Measurements from ENCODE around the gene CAV1. TPM values are rescaled to one million over a fixed set of nuclear protein-coding genes. Genes with fewer than 3 reads are reported as not detected.

Gene CAV1
- polyA plus RNA-seq, 4 donors = 3.1 to 57.3 (median 25.6) TPM

GRCh38 chr7:116542618-116543017 is 17.8 kb downstream of the CAV1 start:
- no peak for FAIRE-seq
- H3K4me3 ChIP-seq (ENCODE audit: low read depth in 1 of 3, low read length in 3 of 3) = no peak overlapping the region
- H3K4me1 ChIP-seq (ENCODE audit: control insufficient read depth in 3 of 3, insufficient read depth in 2 of 3, low read depth in 1 of 3, low read length in 2 of 3) = no peaks in the 10 kb centered on the region
- H3K9me3 ChIP-seq (ENCODE audit: control insufficient read depth in 2 of 2, insufficient read depth in 1 of 2, low read depth in 1 of 2, low read length in 1 of 2) = peaks cover 0 to 2% of the 10 kb centered on the region in 2 donors
- peak overlapping the region in 1 of 3 donors; percentile 45 for H3K27ac ChIP-seq (ENCODE audit: low read depth in 1 of 3, low read length in 2 of 3)
- H3K36me3 ChIP-seq (ENCODE audit: control insufficient read depth in 3 of 3, insufficient read depth in 2 of 3, low read depth in 1 of 3, low read length in 3 of 3) = no peaks in the 10 kb centered on the region
- no peaks in the 10 kb centered on the region for H3K27me3 ChIP-seq (ENCODE audit: control insufficient read depth in 3 of 3, insufficient read depth in 3 of 3, low read length in 3 of 3)
- 79 to 97% (median 85%) methylated on average over 2 of the region's 2 CpGs for WGBS, 3 donors
- DNase-seq = no peak

- no peak overlapping the region for H3K4me3 ChIP-seq (ENCODE audit: low read depth in 1 of 3, low read length in 3 of 3)
- 64 to 72% (median 64%) methylated on average over 2 of the region's 2 CpGs for WGBS, 3 donors
- no peaks in the 10 kb centered on the region for H3K27me3 ChIP-seq (ENCODE audit: control insufficient read depth in 3 of 3, insufficient read depth in 3 of 3, low read length in 3 of 3)
- H3K36me3 ChIP-seq (ENCODE audit: control insufficient read depth in 3 of 3, insufficient read depth in 2 of 3, low read depth in 1 of 3, low read length in 3 of 3) = no peaks in the 10 kb centered on the region
- FAIRE-seq = no peak
- DNase-seq = no peak
- no peak overlapping the region for H3K27ac ChIP-seq (ENCODE audit: low read depth in 1 of 3, low read length in 2 of 3)
- no peaks in the 10 kb centered on the region for H3K4me1 ChIP-seq (ENCODE audit: control insufficient read depth in 3 of 3, insufficient read depth in 2 of 3, low read depth in 1 of 3, low read length in 2 of 3)
- peaks cover 0 to 2% of the 10 kb centered on the region in 2 donors for H3K9me3 ChIP-seq (ENCODE audit: control insufficient read depth in 2 of 2, insufficient read depth in 1 of 2, low read depth in 1 of 2, low read length in 1 of 2)
Observed at GRCh38 chr7:116543664-116544063, 18.8 kb downstream of the CAV1 start.

GRCh38 chr7:116544487-116544886 is 19.7 kb downstream of the CAV1 start:
- WGBS, 3 donors = 71 to 84% (median 77%) methylated on average over 1 of the region's 1 CpG
- H3K27ac ChIP-seq (ENCODE audit: low read depth in 1 of 3, low read length in 2 of 3) = no peak overlapping the region
- FAIRE-seq = no peak

GRCh38 chr7:116545411-116545993 is 20.7 kb downstream of the CAV1 start:
- H3K9me3 ChIP-seq (ENCODE audit: control insufficient read depth in 2 of 2, insufficient read depth in 1 of 2, low read depth in 1 of 2, low read length in 1 of 2) = no peaks in the 10 kb centered on the region
- peak overlapping the region in 1 of 3 donors; percentile 58 for H3K27ac ChIP-seq (ENCODE audit: low read depth in 1 of 3, low read length in 2 of 3)
- H3K27me3 ChIP-seq (ENCODE audit: control insufficient read depth in 3 of 3, insufficient read depth in 3 of 3, low read length in 3 of 3) = no peaks in the 10 kb centered on the region
- H3K4me1 ChIP-seq (ENCODE audit: control insufficient read depth in 3 of 3, insufficient read depth in 2 of 3, low read depth in 1 of 3, low read length in 2 of 3) = no peaks in the 10 kb centered on the region
- no peaks in the 10 kb centered on the region for H3K36me3 ChIP-seq (ENCODE audit: control insufficient read depth in 3 of 3, insufficient read depth in 2 of 3, low read depth in 1 of 3, low read length in 3 of 3)
- no peak for DNase-seq
- H3K4me3 ChIP-seq (ENCODE audit: low read depth in 1 of 3, low read length in 3 of 3) = no peak overlapping the region
- WGBS, 3 donors = 68 to 87% (median 80%) methylated on average over 6 of the region's 6 CpGs
- no peak for FAIRE-seq

More at GRCh38 chr7:116544487-116544886, 19.7 kb downstream of the CAV1 start:
- no peaks in the 10 kb centered on the region for H3K36me3 ChIP-seq (ENCODE audit: control insufficient read depth in 3 of 3, insufficient read depth in 2 of 3, low read depth in 1 of 3, low read length in 3 of 3)
- H3K4me3 ChIP-seq (ENCODE audit: low read depth in 1 of 3, low read length in 3 of 3) = no peak overlapping the region
- no peaks in the 10 kb centered on the region for H3K27me3 ChIP-seq (ENCODE audit: control insufficient read depth in 3 of 3, insufficient read depth in 3 of 3, low read length in 3 of 3)
- no peaks in the 10 kb centered on the region for H3K9me3 ChIP-seq (ENCODE audit: control insufficient read depth in 2 of 2, insufficient read depth in 1 of 2, low read depth in 1 of 2, low read length in 1 of 2)
- no peak for DNase-seq
- H3K4me1 ChIP-seq (ENCODE audit: control insufficient read depth in 3 of 3, insufficient read depth in 2 of 3, low read depth in 1 of 3, low read length in 2 of 3) = no peaks in the 10 kb centered on the region

- FAIRE-seq = no peak
- peak overlapping the region in 1 of 3 donors; percentile 7 for H3K27ac ChIP-seq (ENCODE audit: low read depth in 1 of 3, low read length in 2 of 3)
- 82 to 96% (median 91%) methylated on average over 11 of the region's 11 CpGs for WGBS, 3 donors
Observed at GRCh38 chr7:116546054-116546453, 21.2 kb downstream of the CAV1 start.

GRCh38 chr7:116546916-116547315 is 22.1 kb downstream of the CAV1 start:
- no peak for DNase-seq
- H3K36me3 ChIP-seq (ENCODE audit: control insufficient read depth in 3 of 3, insufficient read depth in 2 of 3, low read depth in 1 of 3, low read length in 3 of 3) = no peaks in the 10 kb centered on the region
- WGBS, 3 donors = 74 to 85% (median 79%) methylated on average over 1 of the region's 1 CpG
- H3K4me3 ChIP-seq (ENCODE audit: low read depth in 1 of 3, low read length in 3 of 3) = no peak overlapping the region
- no peaks in the 10 kb centered on the region for H3K9me3 ChIP-seq (ENCODE audit: control insufficient read depth in 2 of 2, insufficient read depth in 1 of 2, low read depth in 1 of 2, low read length in 1 of 2)
- H3K4me1 ChIP-seq (ENCODE audit: control insufficient read depth in 3 of 3, insufficient read depth in 2 of 3, low read depth in 1 of 3, low read length in 2 of 3) = peaks cover 0 to 3% (median 0%) of the 10 kb centered on the region in 3 donors
- H3K27ac ChIP-seq (ENCODE audit: low read depth in 1 of 3, low read length in 2 of 3) = peak overlapping the region in 1 of 3 donors; percentile 12
- H3K27me3 ChIP-seq (ENCODE audit: control insufficient read depth in 3 of 3, insufficient read depth in 3 of 3, low read length in 3 of 3) = no peaks in the 10 kb centered on the region
- no peak for FAIRE-seq

More at GRCh38 chr7:116546054-116546453, 21.2 kb downstream of the CAV1 start:
- Histone ChIP-seq H3K36me3 (ENCODE audit: control insufficient read depth in 3 of 3, insufficient read depth in 2 of 3, low read depth in 1 of 3, low read length in 3 of 3) (no peaks in the 10 kb centered on the region), H3K9me3 (ENCODE audit: control insufficient read depth in 2 of 2, insufficient read depth in 1 of 2, low read depth in 1 of 2, low read length in 1 of 2) (no peaks in the 10 kb centered on the region), H3K4me1 (ENCODE audit: control insufficient read depth in 3 of 3, insufficient read depth in 2 of 3, low read depth in 1 of 3, low read length in 2 of 3) (peaks cover 0 to 2% (median 0%) of the 10 kb centered on the region in 3 donors), H3K27me3 (ENCODE audit: control insufficient read depth in 3 of 3, insufficient read depth in 3 of 3, low read length in 3 of 3) (no peaks in the 10 kb centered on the region), H3K4me3 (ENCODE audit: low read depth in 1 of 3, low read length in 3 of 3) (no peak overlapping the region)
- no peak for DNase-seq

- H3K9me3 ChIP-seq (ENCODE audit: control insufficient read depth in 2 of 2, insufficient read depth in 1 of 2, low read depth in 1 of 2, low read length in 1 of 2) = no peaks in the 10 kb centered on the region
- DNase-seq (no peak), FAIRE-seq (no peak)
- H3K27ac ChIP-seq (ENCODE audit: low read depth in 1 of 3, low read length in 2 of 3) = no peak overlapping the region
- no peaks in the 10 kb centered on the region for H3K36me3 ChIP-seq (ENCODE audit: control insufficient read depth in 3 of 3, insufficient read depth in 2 of 3, low read depth in 1 of 3, low read length in 3 of 3)
- H3K4me1 ChIP-seq (ENCODE audit: control insufficient read depth in 3 of 3, insufficient read depth in 2 of 3, low read depth in 1 of 3, low read length in 2 of 3) = peaks cover 0 to 3% (median 0%) of the 10 kb centered on the region in 3 donors
- no peak overlapping the region for H3K4me3 ChIP-seq (ENCODE audit: low read depth in 1 of 3, low read length in 3 of 3)
- no peaks in the 10 kb centered on the region for H3K27me3 ChIP-seq (ENCODE audit: control insufficient read depth in 3 of 3, insufficient read depth in 3 of 3, low read length in 3 of 3)
- WGBS, 3 donors = 76 to 88% (median 79%) methylated on average over 2 of the region's 2 CpGs
Observed at GRCh38 chr7:116547347-116547746, 22.5 kb downstream of the CAV1 start.

- no peak overlapping the region for H3K27ac ChIP-seq (ENCODE audit: low read depth in 1 of 3, low read length in 2 of 3)
- no peak for FAIRE-seq
Observed at GRCh38 chr7:116548506-116548905, 23.7 kb downstream of the CAV1 start.

GRCh38 chr7:116549370-116549769 is 24.5 kb downstream of the CAV1 start:
- Histone ChIP-seq H3K27ac (ENCODE audit: low read depth in 1 of 3, low read length in 2 of 3) (no peak overlapping the region), H3K9me3 (ENCODE audit: control insufficient read depth in 2 of 2, insufficient read depth in 1 of 2, low read depth in 1 of 2, low read length in 1 of 2) (no peaks in the 10 kb centered on the region), H3K27me3 (ENCODE audit: control insufficient read depth in 3 of 3, insufficient read depth in 3 of 3, low read length in 3 of 3) (no peaks in the 10 kb centered on the region), H3K4me1 (ENCODE audit: control insufficient read depth in 3 of 3, insufficient read depth in 2 of 3, low read depth in 1 of 3, low read length in 2 of 3) (peaks cover 0 to 3% (median 0%) of the 10 kb centered on the region in 3 donors), H3K36me3 (ENCODE audit: control insufficient read depth in 3 of 3, insufficient read depth in 2 of 3, low read depth in 1 of 3, low read length in 3 of 3) (no peaks in the 10 kb centered on the region), H3K4me3 (ENCODE audit: low read depth in 1 of 3, low read length in 3 of 3) (no peak overlapping the region)
- DNase-seq (no peak), FAIRE-seq (no peak)

More at GRCh38 chr7:116548506-116548905, 23.7 kb downstream of the CAV1 start:
- H3K27me3 ChIP-seq (ENCODE audit: control insufficient read depth in 3 of 3, insufficient read depth in 3 of 3, low read length in 3 of 3) = no peaks in the 10 kb centered on the region
- H3K4me1 ChIP-seq (ENCODE audit: control insufficient read depth in 3 of 3, insufficient read depth in 2 of 3, low read depth in 1 of 3, low read length in 2 of 3) = peaks cover 0 to 3% (median 0%) of the 10 kb centered on the region in 3 donors
- H3K36me3 ChIP-seq (ENCODE audit: control insufficient read depth in 3 of 3, insufficient read depth in 2 of 3, low read depth in 1 of 3, low read length in 3 of 3) = no peaks in the 10 kb centered on the region
- H3K4me3 ChIP-seq (ENCODE audit: low read depth in 1 of 3, low read length in 3 of 3) = no peak overlapping the region
- WGBS, 3 donors = 69 to 80% (median 71%) methylated on average over 3 of the region's 3 CpGs
- no peaks in the 10 kb centered on the region for H3K9me3 ChIP-seq (ENCODE audit: control insufficient read depth in 2 of 2, insufficient read depth in 1 of 2, low read depth in 1 of 2, low read length in 1 of 2)
- DNase-seq = no peak
